OCI-LY3 (cell line): ENCODE measurements around the gene DNAJC6.

ENCODE experiments used
- CTCF ChIP-seq: fragments of 200-600, 300-600 bp; sonication (generic); IDR thresholded peaks from 2 replicates; pipeline ENCODE4 v1.5.1; 2014; ENCODE audit warnings: antibody characterized with exemption, low read length, low read depth
- EZH2phosphoT487 ChIP-seq: fragments of 200-600 bp; shearing (Covaris generic); IDR thresholded peaks from 2 replicates; pipeline ENCODE4 v1.6.1; 2018; ENCODE audit warnings: antibody characterized with exemption, mixed run types, low read depth

DNA sequence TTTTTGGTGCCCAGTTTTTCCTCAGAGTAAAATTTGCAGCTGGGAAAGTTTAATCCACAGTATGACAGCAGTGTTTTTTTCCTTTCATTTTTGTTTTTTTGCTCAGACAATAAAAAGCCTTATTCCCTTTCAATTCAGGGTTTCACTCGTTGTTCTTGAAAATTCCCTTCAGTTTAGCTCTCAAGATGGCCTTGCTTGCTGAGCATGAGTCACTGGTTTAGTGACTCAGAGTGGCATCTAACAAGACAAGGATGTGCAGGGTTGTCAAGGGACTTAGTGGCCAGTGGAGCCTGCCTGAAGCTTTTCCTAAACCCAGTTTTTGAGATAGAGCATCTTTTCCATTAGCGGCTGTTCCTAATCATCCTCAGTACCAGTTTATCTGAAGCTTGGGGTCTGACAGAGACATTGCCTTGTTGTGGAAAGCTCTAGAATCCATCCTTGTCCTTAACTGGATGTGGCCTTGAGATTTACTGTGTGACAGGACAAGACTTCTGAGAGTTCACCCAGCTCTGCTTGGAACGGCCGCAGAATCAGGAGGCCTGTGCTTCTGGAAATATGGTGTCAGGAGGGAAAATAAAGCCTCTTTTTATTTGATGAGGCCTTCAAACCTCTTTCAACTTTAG is 48.4 kb upstream of the DNAJC6 start:
- no peak for TF ChIP-seq CTCF
- TF ChIP-seq EZH2phosphoT487, result no peak
